Neural crest cell (in vitro differentiated cells): Measurements from ENCODE around the gene EXD3. TPM values are rescaled to one million over a fixed set of nuclear protein-coding genes. Genes with fewer than 3 reads are reported as not detected.
A peak's percentile ranks its signal among the peaks of the same experiment; 100 is the strongest.

Experiments used
- DNase-seq: peaks from one replicate; pipeline ENCODE4 v3.0.0; 2021; ENCODE audit warnings: low read depth, mixed read lengths, low spot score
- H3K27ac Mint-ChIP-seq: one replicate; pipeline ENCODE4 v1.8.0; 2021; ENCODE audit warnings: mild to moderate bottlenecking, mixed read lengths; ENCODE audit not compliant: unreplicated experiment
- H3K27me3 Mint-ChIP-seq: 2 replicates; pipeline ENCODE4 v1.8.0; 2021; ENCODE audit warnings: low read depth, mild to moderate bottlenecking, mixed read lengths
- H3K36me3 Mint-ChIP-seq: 2 replicates; pipeline ENCODE4 v1.8.0; 2021; ENCODE audit warnings: low read depth, mild to moderate bottlenecking, mixed read lengths
- H3K4me1 Mint-ChIP-seq: 2 replicates; pipeline ENCODE4 v1.8.0; 2021; ENCODE audit warnings: mixed read lengths
- H3K4me3 Mint-ChIP-seq: one replicate; pipeline ENCODE4 v1.8.0; 2021; ENCODE audit warnings: mild to moderate bottlenecking, mixed read lengths
- H3K9me3 Mint-ChIP-seq: 2 replicates; pipeline ENCODE4 v1.8.0; 2021; ENCODE audit warnings: mixed read lengths
- CTCF ChIP-seq: fragments of 200-600 bp; sonication (generic); conservative IDR thresholded peaks from 2 replicates; pipeline ENCODE4 v1.5.0; 2021; ENCODE audit warnings: antibody characterized with exemption, mild to moderate bottlenecking
- total RNA-seq: library from RNA; stranded (reverse); gene quantifications from 2 replicates; pipeline ENCODE4 v1.2.1, GENCODE V29; 2021

The EXD3 gene
- total RNA-seq, 1 donor from 2014 or later: 15.1 TPM

GRCh38 chr9:137408651-137409405, 14.1 kb downstream of the EXD3 start:
- no peaks in the 10 kb centered on the region for H3K4me1 Mint-ChIP-seq
- DNase-seq: no peak
- H3K9me3 Mint-ChIP-seq: no peaks in the 10 kb centered on the region
- TF ChIP-seq CTCF: no peak
- no peaks in the 10 kb centered on the region for H3K27me3 Mint-ChIP-seq
- H3K27ac Mint-ChIP-seq: no peak overlapping the region
- H3K36me3 Mint-ChIP-seq: no peaks in the 10 kb centered on the region
- no peak overlapping the region for H3K4me3 Mint-ChIP-seq

- no peaks in the 10 kb centered on the region for H3K4me1 Mint-ChIP-seq
- no peaks in the 10 kb centered on the region for H3K9me3 Mint-ChIP-seq
- no peak overlapping the region for H3K27ac Mint-ChIP-seq
- H3K27me3 Mint-ChIP-seq: no peaks in the 10 kb centered on the region
- DNase-seq: no peak
- TF ChIP-seq CTCF: no peak
- H3K36me3 Mint-ChIP-seq: no peaks in the 10 kb centered on the region
- H3K4me3 Mint-ChIP-seq: no peak overlapping the region
These were observed 15.2 kb downstream of the EXD3 start for GRCh38 chr9:137407590-137408300.

GRCh38 chr9:137406876-137407589, 15.9 kb downstream of the EXD3 start:
- no peaks in the 10 kb centered on the region for H3K4me1 Mint-ChIP-seq
- peaks cover 3% of the 10 kb centered on the region for H3K9me3 Mint-ChIP-seq
- DNase-seq: peak; percentile 77
- TF ChIP-seq CTCF: peak; percentile 83
- H3K36me3 Mint-ChIP-seq: peaks cover 7% of the 10 kb centered on the region
- H3K4me3 Mint-ChIP-seq: no peak overlapping the region
- no peaks in the 10 kb centered on the region for H3K27me3 Mint-ChIP-seq
- no peak overlapping the region for H3K27ac Mint-ChIP-seq

GRCh38 chr9:137406085-137406760, 16.7 kb downstream of the EXD3 start:
- peaks cover 10% of the 10 kb centered on the region for H3K36me3 Mint-ChIP-seq
- no peaks in the 10 kb centered on the region for H3K4me1 Mint-ChIP-seq
- peaks cover 3% of the 10 kb centered on the region for H3K9me3 Mint-ChIP-seq
- TF ChIP-seq CTCF: no peak
- peak overlapping the region; percentile 34 for H3K4me3 Mint-ChIP-seq
- DNase-seq: no peak
- no peak overlapping the region for H3K27ac Mint-ChIP-seq
- H3K27me3 Mint-ChIP-seq: no peaks in the 10 kb centered on the region

GRCh38 chr9:137405677-137406081, 17.3 kb downstream of the EXD3 start:
- Mint-ChIP-seq H3K4me1 (no peaks in the 10 kb centered on the region), H3K27ac (no peak overlapping the region), H3K4me3 (no peak overlapping the region), H3K9me3 (peaks cover 3% of the 10 kb centered on the region), H3K36me3 (peaks cover 10% of the 10 kb centered on the region), H3K27me3 (no peaks in the 10 kb centered on the region)
- DNase-seq: no peak
- TF ChIP-seq CTCF: no peak
